ENCODE measurements around the gene GPR132. TPM values are rescaled to one million over a fixed set of nuclear protein-coding genes. Genes with fewer than 3 reads are reported as not detected.

The GPR132 gene
- total RNA-seq, 1 experiment from 2014 or later = not detected

DNA sequence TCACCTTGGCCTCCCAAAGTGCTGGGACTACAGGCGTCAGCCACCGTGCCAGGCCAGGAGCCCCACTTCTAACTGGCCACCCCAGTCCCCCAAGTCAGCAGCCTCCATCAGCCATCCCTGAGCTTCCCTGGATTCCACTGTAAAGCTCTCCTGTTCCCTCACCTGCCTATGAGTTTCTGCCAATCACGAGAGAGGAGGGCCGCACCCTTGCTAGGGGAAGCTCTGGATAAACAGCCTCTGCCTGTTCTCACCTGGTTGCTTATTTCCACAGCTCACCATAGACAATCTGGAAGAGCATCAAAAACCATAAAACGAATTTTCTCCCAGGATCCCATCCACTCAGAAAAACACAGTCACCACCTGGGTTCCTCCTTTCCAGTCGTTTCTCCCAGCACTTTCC, 49.3 kb downstream of the GPR132 start:
- Histone ChIP-seq H3K36me3 (ENCODE audit: insufficient read depth, low read length) (peaks cover 25% of the 10 kb centered on the region), H3K9ac (ENCODE audit: low read length) (no peak overlapping the region), H3K4me3 (ENCODE audit: low read length) (no peak overlapping the region), H3K9me2 (replicated peaks; ENCODE audit: insufficient read depth, low read length) (no peaks in the 10 kb centered on the region), H2AFZ (ENCODE audit: low read length) (no peak overlapping the region), H3K9me3 (ENCODE audit: low read length) (no peaks in the 10 kb centered on the region), H4K20me1 (ENCODE audit: insufficient read depth, low read depth, low read length) (peaks cover 84% of the 10 kb centered on the region), H3K27ac (ENCODE audit: low read length) (peak overlapping the region; percentile 35; the same call in 1 of the 2 replicates), H3K4me2 (ENCODE audit: low read depth, low read length, poor library complexity, severe bottlenecking) (peak overlapping the region; percentile 55), H3K79me2 (ENCODE audit: low read length) (peaks cover 100% of the 10 kb centered on the region), H3K27me3 (ENCODE audit: low read length) (no peaks in the 10 kb centered on the region), H3K4me1 (ENCODE audit: low read length) (peaks cover 78% of the 10 kb centered on the region)
- no peak for DNase-seq

DNA sequence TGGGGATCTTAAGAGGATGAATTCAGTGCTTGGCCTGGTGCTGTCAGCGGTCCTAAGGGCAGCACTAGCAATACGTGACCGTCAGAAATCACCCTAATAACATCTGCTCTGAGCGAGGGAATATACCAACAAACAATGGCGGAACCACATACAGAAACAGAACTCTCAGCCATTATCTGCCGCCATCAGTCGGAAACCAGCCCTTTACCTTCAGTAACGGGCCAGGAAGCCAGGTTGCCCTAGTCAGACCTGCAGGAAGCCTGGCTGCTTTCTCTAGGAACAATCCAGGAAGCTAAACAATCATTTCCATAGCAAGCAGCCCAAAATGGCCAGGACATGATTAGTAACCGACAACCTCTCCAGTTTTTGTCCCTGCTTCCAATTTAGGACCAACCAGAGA, 50.0 kb downstream of the GPR132 start:
- peak overlapping the region; percentile 59 for H3K27ac ChIP-seq (ENCODE audit: low read length)
- H3K9ac ChIP-seq (ENCODE audit: low read length) = peak overlapping the region; percentile 33
- H3K36me3 ChIP-seq (ENCODE audit: insufficient read depth, low read length) = peaks cover 31% of the 10 kb centered on the region
- H3K4me3 ChIP-seq (ENCODE audit: low read length) = peak overlapping the region; percentile 3; the same call in 1 of the 2 replicates
- peaks cover 89% of the 10 kb centered on the region for H4K20me1 ChIP-seq (ENCODE audit: insufficient read depth, low read depth, low read length)
- no peaks in the 10 kb centered on the region for H3K27me3 ChIP-seq (ENCODE audit: low read length)
- H3K4me1 ChIP-seq (ENCODE audit: low read length) = peaks cover 78% of the 10 kb centered on the region
- no peaks in the 10 kb centered on the region for H3K9me2 ChIP-seq (replicated peaks; ENCODE audit: insufficient read depth, low read length)
- H3K79me2 ChIP-seq (ENCODE audit: low read length) = peaks cover 100% of the 10 kb centered on the region
- DNase-seq = no peak
- no peaks in the 10 kb centered on the region for H3K9me3 ChIP-seq (ENCODE audit: low read length)
- H2AFZ ChIP-seq (ENCODE audit: low read length) = no peak overlapping the region
- H3K4me2 ChIP-seq (ENCODE audit: low read depth, low read length, poor library complexity, severe bottlenecking) = peak overlapping the region; percentile 55

DNA sequence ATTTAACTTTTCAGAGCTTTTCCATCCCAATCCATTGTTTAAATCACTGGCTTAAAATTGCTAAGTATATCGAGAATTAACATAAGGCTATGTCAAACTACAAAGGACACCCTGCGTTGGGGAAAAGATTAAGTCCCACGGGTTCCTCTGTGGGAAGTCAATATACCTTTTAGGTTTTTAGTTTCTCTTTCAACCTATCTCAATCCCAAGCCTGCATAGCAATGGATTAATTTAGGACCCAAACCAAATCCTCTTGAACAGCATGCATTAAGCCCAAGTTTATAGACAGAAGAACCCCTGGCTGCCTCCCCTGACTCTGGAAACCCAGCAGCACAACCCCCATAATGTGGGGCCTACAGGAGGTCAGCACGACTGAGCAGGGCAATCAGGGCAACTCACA, 50.6 kb downstream of the GPR132 start:
- Histone ChIP-seq H3K4me1 (ENCODE audit: low read length) (peaks cover 74% of the 10 kb centered on the region), H4K20me1 (ENCODE audit: insufficient read depth, low read depth, low read length) (peaks cover 89% of the 10 kb centered on the region), H3K9me2 (replicated peaks; ENCODE audit: insufficient read depth, low read length) (no peaks in the 10 kb centered on the region)

DNA sequence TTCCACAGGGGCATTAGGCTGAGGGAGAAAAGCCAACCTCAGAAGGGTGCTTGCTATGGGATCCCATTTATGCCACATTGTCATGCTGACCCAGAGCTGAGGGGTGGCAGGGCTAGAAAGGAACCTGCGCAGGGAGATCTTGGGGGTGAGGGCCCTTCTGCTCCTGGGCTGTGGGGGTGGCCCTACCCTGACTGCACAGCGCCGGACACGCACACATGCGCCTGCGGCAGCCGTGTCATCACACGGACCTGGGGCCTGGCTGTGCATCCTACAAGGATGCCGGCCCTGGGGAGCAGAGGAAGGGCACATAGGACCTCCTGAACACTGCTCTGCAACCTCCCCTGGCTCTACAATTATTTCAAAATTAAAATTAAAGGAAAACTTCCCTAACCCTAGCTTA, 51.2 kb downstream of the GPR132 start:
- peak overlapping the region; percentile 59 for H3K27ac ChIP-seq (ENCODE audit: low read length)
- peaks cover 100% of the 10 kb centered on the region for H3K79me2 ChIP-seq (ENCODE audit: low read length)
- H3K4me2 ChIP-seq (ENCODE audit: low read depth, low read length, poor library complexity, severe bottlenecking) = peak overlapping the region; percentile 55
- H3K36me3 ChIP-seq (ENCODE audit: insufficient read depth, low read length) = peaks cover 43% of the 10 kb centered on the region
- no peak overlapping the region for H2AFZ ChIP-seq (ENCODE audit: low read length)
- no peak for DNase-seq
- peak overlapping the region; percentile 33 for H3K9ac ChIP-seq (ENCODE audit: low read length)
- H3K9me3 ChIP-seq (ENCODE audit: low read length) = no peaks in the 10 kb centered on the region
- peaks cover 89% of the 10 kb centered on the region for H4K20me1 ChIP-seq (ENCODE audit: insufficient read depth, low read depth, low read length)
- peaks cover 68% of the 10 kb centered on the region for H3K4me1 ChIP-seq (ENCODE audit: low read length)
- no peaks in the 10 kb centered on the region for H3K9me2 ChIP-seq (replicated peaks; ENCODE audit: insufficient read depth, low read length)
- no peaks in the 10 kb centered on the region for H3K27me3 ChIP-seq (ENCODE audit: low read length)
- peak overlapping the region; percentile 3; the same call in 1 of the 2 replicates for H3K4me3 ChIP-seq (ENCODE audit: low read length)

More for the DNA sequence above, 50.6 kb downstream of the GPR132 start:
- Histone ChIP-seq H3K27ac (ENCODE audit: low read length) (peak overlapping the region; percentile 59), H3K27me3 (ENCODE audit: low read length) (no peaks in the 10 kb centered on the region), H3K79me2 (ENCODE audit: low read length) (peaks cover 100% of the 10 kb centered on the region), H3K9me3 (ENCODE audit: low read length) (no peaks in the 10 kb centered on the region), H3K4me3 (ENCODE audit: low read length) (peak overlapping the region; percentile 3; the same call in 1 of the 2 replicates), H3K36me3 (ENCODE audit: insufficient read depth, low read length) (peaks cover 37% of the 10 kb centered on the region), H2AFZ (ENCODE audit: low read length) (no peak overlapping the region), H3K4me2 (ENCODE audit: low read depth, low read length, poor library complexity, severe bottlenecking) (peak overlapping the region; percentile 55), H3K9ac (ENCODE audit: low read length) (peak overlapping the region; percentile 33)
- no peak for DNase-seq

DNA sequence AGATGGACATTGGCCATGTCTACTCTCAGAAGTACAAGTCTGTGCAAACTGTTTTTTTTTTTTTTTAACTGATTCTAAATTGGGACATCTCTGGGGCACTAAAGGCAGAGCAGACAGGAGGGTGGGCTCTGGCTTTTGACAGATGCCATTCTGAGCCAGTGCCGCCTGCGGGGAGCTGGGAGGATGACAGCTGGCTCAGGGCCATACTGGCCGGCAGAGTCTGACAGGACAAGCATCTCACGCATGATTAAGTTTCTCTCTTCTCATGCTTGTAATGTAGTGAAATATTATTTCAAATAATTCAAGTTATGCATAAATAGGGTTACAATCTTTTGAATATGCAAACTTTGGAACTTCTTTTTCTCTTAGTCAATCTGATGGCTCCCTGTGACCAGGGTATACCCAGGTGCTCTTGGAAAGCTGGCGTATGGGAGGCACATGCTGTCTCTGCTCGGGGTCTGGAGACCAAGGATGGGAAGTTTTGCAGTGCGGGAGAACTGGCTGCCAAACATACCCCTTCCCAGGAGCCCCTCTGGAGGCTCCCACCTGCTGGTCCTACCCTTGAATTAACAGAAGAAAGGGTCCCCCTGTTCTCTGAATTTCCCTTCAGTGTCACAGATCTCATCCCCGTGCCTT, 52.0 kb downstream of the GPR132 start:
- peaks cover 60% of the 10 kb centered on the region for H3K4me1 ChIP-seq (ENCODE audit: low read length)
- DNase-seq = peak; percentile 88
- peaks cover 44% of the 10 kb centered on the region for H3K36me3 ChIP-seq (ENCODE audit: insufficient read depth, low read length)
- no peaks in the 10 kb centered on the region for H3K27me3 ChIP-seq (ENCODE audit: low read length)
- H4K20me1 ChIP-seq (ENCODE audit: insufficient read depth, low read depth, low read length) = peaks cover 86% of the 10 kb centered on the region
- H3K9ac ChIP-seq (ENCODE audit: low read length) = peak overlapping the region; percentile 33; the same call in 1 of the 2 replicates
- H3K9me3 ChIP-seq (ENCODE audit: low read length) = no peaks in the 10 kb centered on the region
- peaks cover 92% of the 10 kb centered on the region for H3K79me2 ChIP-seq (ENCODE audit: low read length)
- H3K27ac ChIP-seq (ENCODE audit: low read length) = peak overlapping the region; percentile 59
- peak overlapping the region; percentile 55 for H3K4me2 ChIP-seq (ENCODE audit: low read depth, low read length, poor library complexity, severe bottlenecking)
- no peak overlapping the region for H2AFZ ChIP-seq (ENCODE audit: low read length)
- H3K4me3 ChIP-seq (ENCODE audit: low read length) = peak overlapping the region; percentile 3; the same call in 1 of the 2 replicates
- no peaks in the 10 kb centered on the region for H3K9me2 ChIP-seq (replicated peaks; ENCODE audit: insufficient read depth, low read length)

DNA sequence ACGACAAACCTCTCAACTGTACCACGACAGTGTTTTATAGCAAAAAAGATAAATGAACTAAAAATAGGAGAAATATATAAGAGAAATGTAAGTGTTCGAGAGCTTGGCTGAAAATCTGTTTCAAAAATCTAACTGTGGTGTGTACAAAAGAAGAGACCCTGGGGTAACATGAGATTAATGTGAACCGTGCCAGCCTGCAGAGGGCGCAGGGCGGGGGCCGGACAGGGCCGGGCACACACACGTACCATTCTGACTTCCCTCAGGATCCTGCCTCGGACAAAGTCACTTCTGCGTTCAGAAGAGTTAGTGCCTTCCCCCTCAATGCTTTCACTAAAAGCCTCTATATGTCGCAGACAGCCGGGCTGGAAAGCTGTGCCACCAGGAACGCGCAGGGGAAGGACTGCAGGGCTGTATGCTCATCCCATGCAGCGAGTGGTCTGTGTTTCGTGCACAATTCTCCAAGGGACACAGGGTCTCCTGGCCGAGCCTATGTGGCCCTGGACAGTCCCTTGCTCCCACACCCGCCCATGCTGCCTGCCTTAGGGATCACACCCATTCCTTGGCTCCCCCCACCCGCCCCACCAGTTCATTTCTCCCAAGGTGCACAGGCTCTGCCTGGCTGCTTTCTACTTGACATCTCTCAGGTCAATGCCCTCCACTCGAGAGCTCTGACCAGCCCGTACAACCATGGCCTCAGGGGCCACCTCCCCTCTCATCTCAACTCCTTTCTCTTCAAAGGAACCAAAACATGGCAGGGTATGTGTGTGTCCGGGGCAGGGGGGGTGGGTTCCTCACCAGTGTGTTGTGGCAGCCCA, 52.9 kb downstream of the GPR132 start:
- H3K9ac ChIP-seq (ENCODE audit: low read length) = no peak overlapping the region
- no peaks in the 10 kb centered on the region for H3K9me3 ChIP-seq (ENCODE audit: low read length)
- DNase-seq = no peak
- peaks cover 46% of the 10 kb centered on the region for H3K36me3 ChIP-seq (ENCODE audit: insufficient read depth, low read length)
- peaks cover 81% of the 10 kb centered on the region for H4K20me1 ChIP-seq (ENCODE audit: insufficient read depth, low read depth, low read length)
- H3K79me2 ChIP-seq (ENCODE audit: low read length) = peaks cover 88% of the 10 kb centered on the region
- peaks cover 51% of the 10 kb centered on the region for H3K4me1 ChIP-seq (ENCODE audit: low read length)
- H3K27ac ChIP-seq (ENCODE audit: low read length) = no peak overlapping the region
- no peak overlapping the region for H2AFZ ChIP-seq (ENCODE audit: low read length)
- H3K4me3 ChIP-seq (ENCODE audit: low read length) = no peak overlapping the region
- H3K4me2 ChIP-seq (ENCODE audit: low read depth, low read length, poor library complexity, severe bottlenecking) = no peak overlapping the region
- H3K27me3 ChIP-seq (ENCODE audit: low read length) = no peaks in the 10 kb centered on the region
- no peaks in the 10 kb centered on the region for H3K9me2 ChIP-seq (replicated peaks; ENCODE audit: insufficient read depth, low read length)

DNA sequence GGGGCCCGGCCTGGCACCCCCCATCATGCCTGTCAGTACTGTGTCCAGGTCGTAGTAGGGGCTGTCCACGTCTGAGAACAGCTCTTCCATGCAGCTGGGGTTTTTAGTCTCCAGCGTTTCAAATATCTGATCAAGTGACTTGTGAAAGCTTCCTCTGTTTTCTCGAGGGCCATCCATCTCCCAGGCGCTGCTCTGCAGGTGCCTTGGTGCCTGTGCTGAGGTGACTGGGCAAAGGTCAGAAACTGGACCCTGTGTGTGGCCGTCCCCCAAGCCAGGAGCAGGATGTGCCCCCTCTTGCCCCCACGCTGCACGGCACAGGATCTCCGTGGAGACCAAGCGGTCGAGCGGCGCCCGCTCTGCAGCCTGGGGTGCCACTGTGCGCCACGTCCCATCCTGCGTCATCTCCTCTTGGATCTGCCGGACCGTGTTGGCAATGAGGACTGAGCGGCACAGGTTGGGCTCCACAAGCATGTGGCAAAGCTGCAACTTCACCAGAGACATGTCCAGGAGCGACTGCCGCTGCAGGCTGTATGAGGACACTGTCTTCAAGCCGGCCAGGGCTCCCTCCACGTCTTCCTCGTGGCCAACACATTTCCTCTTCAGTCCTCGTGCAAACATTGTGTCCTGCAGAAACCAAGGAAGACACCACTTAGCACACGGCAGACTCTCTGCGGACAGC, 53.8 kb downstream of the GPR132 start:
- Histone ChIP-seq H3K9me3 (ENCODE audit: low read length) (no peaks in the 10 kb centered on the region), H3K27me3 (ENCODE audit: low read length) (no peaks in the 10 kb centered on the region), H4K20me1 (ENCODE audit: insufficient read depth, low read depth, low read length) (peaks cover 75% of the 10 kb centered on the region), H3K27ac (ENCODE audit: low read length) (no peak overlapping the region), H3K79me2 (ENCODE audit: low read length) (peaks cover 82% of the 10 kb centered on the region), H3K9me2 (replicated peaks; ENCODE audit: insufficient read depth, low read length) (no peaks in the 10 kb centered on the region), H3K4me3 (ENCODE audit: low read length) (no peak overlapping the region), H3K36me3 (ENCODE audit: insufficient read depth, low read length) (peaks cover 49% of the 10 kb centered on the region), H3K4me2 (ENCODE audit: low read depth, low read length, poor library complexity, severe bottlenecking) (no peak overlapping the region), H2AFZ (ENCODE audit: low read length) (no peak overlapping the region), H3K9ac (ENCODE audit: low read length) (no peak overlapping the region), H3K4me1 (ENCODE audit: low read length) (peaks cover 42% of the 10 kb centered on the region)
- no peak for DNase-seq

DNA sequence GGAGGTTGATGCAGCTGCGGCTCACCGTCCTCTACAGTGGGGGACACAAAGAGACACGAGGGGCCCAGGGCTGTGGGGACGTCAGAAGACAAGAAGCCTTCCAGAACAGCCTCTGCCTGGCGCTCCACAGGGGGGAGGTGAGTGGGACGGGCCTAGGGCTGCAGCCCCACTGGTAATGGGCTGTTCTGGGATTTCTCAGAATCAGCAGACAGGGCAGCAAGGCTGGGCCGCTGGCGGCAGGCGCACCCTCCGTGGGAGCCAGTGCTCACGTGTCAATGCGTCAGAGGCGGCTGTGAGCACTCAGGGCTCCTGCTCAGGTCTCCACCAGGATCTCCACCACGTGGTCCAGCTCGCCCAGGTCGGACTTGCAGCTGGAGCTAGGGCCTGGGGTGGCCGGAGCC, 54.3 kb downstream of the GPR132 start:
- H3K4me3 ChIP-seq (ENCODE audit: low read length) = no peak overlapping the region
- H3K4me2 ChIP-seq (ENCODE audit: low read depth, low read length, poor library complexity, severe bottlenecking) = no peak overlapping the region
- H3K9me3 ChIP-seq (ENCODE audit: low read length) = no peaks in the 10 kb centered on the region
- H3K9ac ChIP-seq (ENCODE audit: low read length) = no peak overlapping the region
- H3K4me1 ChIP-seq (ENCODE audit: low read length) = peaks cover 36% of the 10 kb centered on the region
- DNase-seq = no peak
- no peak overlapping the region for H3K27ac ChIP-seq (ENCODE audit: low read length)
- H3K9me2 ChIP-seq (replicated peaks; ENCODE audit: insufficient read depth, low read length) = no peaks in the 10 kb centered on the region
- peaks cover 70% of the 10 kb centered on the region for H4K20me1 ChIP-seq (ENCODE audit: insufficient read depth, low read depth, low read length)
- H3K79me2 ChIP-seq (ENCODE audit: low read length) = peaks cover 77% of the 10 kb centered on the region
- H3K36me3 ChIP-seq (ENCODE audit: insufficient read depth, low read length) = peaks cover 48% of the 10 kb centered on the region
- H3K27me3 ChIP-seq (ENCODE audit: low read length) = no peaks in the 10 kb centered on the region
- H2AFZ ChIP-seq (ENCODE audit: low read length) = no peak overlapping the region

Data from Karpas-422 (cell line).